ENCODE data around the gene SH3BP2.

Gene SH3BP2

DNA sequence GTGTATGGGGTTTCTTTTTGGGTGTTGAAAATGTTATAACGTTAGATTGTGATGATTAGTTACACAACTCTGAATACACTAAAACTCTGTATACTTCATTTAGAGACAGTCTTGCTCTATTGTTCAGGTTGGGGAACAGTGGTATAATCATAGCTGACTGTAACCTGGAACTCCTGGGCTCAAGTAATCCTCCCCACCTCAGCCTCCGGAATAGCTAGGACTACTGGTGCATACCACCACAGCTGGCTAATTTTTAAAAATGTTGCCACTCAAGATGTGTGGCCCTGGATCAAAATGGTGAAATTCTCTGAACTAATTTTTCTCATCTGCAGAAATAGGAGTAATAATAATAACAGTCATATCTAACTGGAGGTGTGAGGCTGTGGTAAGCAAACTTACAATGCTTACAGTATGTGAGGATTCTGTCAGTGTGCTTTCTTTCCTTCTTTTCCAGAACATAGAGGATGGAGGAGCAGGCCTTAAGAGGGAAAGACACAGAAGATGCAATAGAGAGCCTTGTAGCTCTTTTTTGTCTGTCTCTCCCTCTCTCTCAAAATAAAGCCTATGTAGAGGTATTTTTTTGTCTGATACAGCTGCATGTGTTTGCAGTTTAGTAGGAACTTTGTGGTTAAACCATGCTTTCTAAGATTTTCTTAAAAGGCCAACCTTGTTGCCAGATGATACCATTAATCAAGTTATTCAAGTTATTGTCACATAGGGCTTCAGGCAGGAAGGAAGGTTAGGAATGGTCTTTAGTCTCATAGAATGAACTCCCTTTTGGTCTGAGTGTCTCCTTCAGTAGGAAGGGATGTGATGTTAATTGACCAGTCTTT is 58.3 kb downstream of the SH3BP2 start:
- DNase-seq (ENCODE audit: low read depth in 2 of 3, low spot score in 1 of 3), result no peak

- no peak for DNase-seq (ENCODE audit: low read depth in 2 of 3, low spot score in 1 of 3)
Measured at GRCh38 chr4:2852481-2852921, 59.6 kb downstream of the SH3BP2 start.

DNA sequence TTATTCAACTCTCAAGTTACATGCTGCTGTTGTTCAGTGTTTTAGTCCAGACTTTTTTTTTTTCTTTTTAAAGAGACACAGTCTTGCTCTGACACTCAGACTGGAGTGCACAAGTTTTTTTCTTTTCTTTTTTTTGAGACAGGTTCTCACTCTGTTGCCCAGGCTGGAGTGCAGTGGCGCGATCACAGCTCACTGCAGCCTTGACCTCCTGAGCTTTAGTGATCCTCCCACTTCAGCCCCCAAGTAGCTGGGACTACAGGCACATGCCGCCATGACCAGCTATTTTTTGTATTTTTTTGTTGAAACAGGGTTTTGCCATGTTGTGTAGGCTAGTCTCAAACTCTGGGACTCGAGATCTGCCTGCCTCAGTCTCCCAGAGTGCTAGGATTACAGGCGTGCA is 62.7 kb downstream of the SH3BP2 start:
- no peak for DNase-seq (ENCODE audit: low read depth in 2 of 3, low spot score in 1 of 3)

DNA sequence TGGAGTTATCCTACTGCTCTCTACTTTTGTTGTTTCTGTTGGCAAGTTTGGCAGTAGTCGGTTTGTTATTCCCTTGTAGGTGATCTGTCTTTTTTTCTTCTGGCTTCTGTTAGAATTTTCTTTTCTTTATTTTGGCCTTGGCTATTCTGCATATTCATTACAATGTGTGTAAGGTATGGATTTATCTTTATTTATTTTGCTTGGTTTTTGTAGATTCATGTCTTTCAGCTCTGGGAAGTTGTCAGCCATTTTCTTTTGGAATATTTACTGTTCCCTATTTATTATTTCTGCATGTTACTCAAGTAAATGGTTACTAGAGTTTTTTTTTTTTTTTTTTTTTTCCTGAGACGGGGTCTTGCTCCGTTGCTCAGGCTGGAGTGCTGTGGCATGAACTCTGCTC is 63.4 kb downstream of the SH3BP2 start:
- no peak for DNase-seq (ENCODE audit: low read depth in 2 of 3, low spot score in 1 of 3)

GRCh38 chr4:2857349-2857927 is 64.6 kb downstream of the SH3BP2 start:
- no peak for DNase-seq (ENCODE audit: low read depth in 2 of 3, low spot score in 1 of 3)

DNA sequence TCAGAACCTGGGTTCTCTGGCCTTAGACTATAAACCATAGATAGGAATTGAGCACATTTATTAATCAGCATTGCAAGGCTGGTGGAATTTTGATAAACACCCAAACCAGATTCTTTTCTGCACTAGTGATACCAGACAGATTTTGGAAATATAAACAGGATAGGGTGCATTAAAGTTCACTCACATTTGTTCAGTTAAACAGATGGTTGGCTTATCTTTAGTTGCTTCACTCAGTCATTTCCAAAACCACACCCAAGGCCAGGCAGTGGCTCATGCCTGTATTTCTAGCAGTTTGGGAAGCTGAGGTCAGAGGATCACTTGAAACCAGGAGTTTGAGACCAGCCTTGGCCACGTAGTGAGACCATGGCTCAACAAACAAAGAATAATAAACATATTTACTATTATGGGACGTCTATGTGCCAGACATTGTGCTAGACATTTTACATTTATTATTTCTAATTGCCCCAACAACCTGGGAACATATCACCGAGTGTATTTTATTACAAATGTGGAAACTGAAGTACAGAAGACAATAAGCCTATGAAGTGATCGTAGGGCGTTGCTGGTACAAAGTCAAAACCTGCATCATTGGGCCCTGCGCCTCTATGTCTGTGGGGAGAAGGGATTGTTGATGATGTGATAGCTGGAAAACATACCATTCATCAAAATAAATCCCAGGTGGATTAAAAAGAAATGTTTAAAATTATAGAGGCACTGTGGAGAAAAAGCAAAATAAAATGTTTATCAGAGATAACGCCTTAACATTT is 65.7 kb downstream of the SH3BP2 start:
- no peak for DNase-seq (ENCODE audit: low read depth in 2 of 3, low spot score in 1 of 3)

GRCh38 chr4:2859514-2859913 is 66.6 kb downstream of the SH3BP2 start:
- no peak for DNase-seq (ENCODE audit: low read depth in 2 of 3, low spot score in 1 of 3)

GRCh38 chr4:2860391-2861348 is 67.8 kb downstream of the SH3BP2 start:
- no peak for DNase-seq (ENCODE audit: low read depth in 2 of 3, low spot score in 1 of 3)

DNA sequence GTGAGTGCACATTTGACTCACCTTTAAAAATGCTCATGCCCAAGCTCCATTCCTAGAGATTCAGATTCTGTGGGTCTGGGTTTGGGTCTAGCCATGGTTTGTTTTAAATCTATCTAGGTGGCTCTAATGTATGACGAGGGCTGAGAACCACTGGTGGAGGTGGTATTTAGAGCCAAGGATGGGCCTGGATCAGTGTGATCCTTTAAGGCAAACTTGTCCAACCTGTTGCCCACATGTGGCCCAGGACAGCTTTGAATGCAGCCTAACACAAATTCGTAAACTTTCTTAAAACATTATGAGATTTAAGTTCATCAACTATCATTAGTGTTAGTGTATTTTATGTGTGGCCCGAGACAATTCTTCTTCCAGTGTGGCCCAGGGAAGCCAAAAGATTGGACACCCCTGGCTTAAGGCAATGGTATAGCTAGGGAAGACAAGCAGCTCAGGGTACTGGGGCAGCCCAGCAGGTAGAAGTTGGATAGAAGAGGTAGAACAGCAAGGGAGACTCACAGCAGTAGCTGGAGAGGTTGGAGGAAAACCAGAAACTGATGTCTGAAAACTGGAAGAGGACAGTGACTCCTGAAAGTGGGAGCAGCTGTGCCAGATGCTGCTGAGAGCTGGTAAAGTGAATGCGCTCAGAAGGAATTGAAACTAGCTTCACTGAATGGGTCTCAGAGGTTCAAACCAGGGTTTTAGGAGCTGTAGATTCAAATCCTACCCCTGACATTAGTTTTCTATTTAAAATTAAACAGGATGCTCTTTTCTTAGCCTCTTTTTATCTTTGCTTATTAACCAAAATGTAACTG is 68.9 kb downstream of the SH3BP2 start:
- DNase-seq (ENCODE audit: low read depth in 2 of 3, low spot score in 1 of 3), result no peak

- no peak for DNase-seq (ENCODE audit: low read depth in 2 of 3, low spot score in 1 of 3)
Measured at GRCh38 chr4:2862528-2862927, 69.6 kb downstream of the SH3BP2 start.

DNA sequence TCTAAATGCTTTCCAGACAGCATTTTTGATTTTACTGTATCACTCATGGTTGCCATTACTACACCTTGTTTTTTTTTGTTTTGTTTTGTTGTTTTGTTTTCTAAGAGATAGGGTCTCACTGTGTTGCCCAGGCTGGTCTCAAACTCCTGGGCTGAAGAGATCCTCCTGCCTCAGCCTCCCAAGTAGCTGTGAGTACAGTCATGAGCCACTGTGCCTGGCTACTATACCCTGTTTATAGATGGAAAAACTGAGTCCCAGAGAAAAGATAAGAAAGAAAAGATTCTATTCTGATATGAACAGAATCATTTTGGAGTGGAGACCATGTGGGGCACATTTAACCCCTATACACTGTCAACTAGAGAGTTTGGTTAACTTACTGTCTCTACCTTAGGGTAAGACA is 70.8 kb downstream of the SH3BP2 start:
- DNase-seq (ENCODE audit: low read depth in 2 of 3, low spot score in 1 of 3), result no peak

- no peak for DNase-seq (ENCODE audit: low read depth in 2 of 3, low spot score in 1 of 3)
Measured at GRCh38 chr4:2865196-2865780, 72.4 kb downstream of the SH3BP2 start.

DNA sequence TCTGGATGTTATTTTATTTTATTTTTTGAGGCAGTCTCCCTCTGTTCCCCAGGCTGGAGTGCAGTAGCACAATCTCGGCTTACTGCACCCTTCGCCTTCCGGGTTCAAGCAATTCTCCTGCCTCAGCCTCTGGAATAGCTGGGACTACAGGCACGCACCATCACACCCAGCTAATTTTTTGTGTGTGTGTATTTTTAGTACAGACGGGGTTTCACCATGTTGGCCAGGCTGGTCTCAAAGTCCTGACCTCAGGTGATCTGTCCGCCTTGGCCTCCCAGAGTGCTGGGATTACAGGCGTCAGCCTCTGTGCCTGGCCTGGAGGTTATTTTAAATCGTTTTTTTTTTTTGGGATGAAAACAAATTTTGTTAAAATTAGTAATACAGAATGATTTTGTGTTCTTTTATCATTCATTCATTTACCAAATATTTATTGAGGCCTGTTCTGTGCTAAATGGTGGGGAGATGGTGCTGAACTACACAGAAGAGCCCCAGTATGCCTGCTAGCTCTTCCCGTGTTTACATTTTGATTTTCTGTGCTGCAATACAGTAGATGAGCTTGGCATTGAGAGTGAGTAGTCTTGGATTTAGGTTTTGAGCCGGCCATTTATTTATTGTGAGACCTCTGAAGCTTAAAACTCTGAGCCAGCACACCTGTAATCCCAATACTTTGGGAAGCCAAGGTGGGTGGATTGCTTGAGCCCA is 73.4 kb downstream of the SH3BP2 start:
- DNase-seq (ENCODE audit: low read depth in 2 of 3, low spot score in 1 of 3), result no peak

DNA sequence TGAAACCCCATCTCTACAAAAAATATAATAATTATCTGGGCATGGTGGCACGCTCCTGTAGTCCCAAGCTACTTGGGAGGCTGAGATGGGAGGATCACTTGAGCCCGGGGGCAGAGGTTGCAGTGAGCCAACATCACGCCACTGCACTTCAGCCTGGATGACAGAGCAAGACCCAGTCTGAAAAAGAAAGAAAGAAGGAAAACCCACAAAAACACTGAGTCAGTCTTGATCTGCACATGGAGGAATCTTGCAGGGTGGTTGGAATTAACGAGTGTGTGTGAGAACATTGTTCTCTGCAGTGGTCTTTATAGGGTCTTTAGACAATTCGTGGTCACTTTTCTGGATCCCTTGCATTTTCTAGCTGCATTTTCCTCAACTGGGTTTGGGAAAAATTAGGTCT is 74.0 kb downstream of the SH3BP2 start:
- DNase-seq (ENCODE audit: low read depth in 2 of 3, low spot score in 1 of 3), result no peak

DNA sequence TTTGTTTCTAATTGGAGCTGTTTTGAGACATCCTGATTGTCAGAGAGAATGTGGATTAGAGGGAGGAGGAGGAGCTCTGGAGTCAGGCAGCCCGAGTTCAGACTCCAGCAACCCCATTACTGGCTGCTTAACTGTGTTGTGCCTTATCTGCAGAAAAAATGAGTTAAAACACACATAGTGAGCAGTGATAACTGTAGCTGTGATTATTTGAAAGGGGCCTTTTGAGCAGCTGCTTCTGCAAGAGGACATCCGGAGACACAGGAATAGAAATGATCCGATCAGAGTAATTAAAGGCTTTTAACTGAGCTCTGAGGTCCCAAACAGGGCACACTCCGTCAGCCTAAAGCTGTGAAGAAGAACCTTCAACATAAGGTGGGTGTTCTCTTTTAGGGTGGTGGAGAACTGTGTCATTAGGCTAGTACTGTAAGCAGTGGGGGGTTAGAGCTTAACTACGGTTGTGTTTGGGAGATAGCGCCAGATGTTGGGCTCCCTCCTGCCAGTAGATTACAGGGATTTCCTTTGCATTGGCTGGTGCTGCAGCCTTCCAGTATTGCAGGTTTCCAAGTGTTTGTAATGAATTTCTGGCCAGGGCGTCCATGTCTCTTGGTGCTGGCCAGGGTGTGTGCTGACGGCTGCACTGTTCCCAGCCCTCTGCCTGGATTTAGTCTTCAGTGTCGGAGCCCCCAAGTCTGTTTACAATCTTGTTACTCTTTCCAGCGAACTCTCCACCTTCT is 75.0 kb downstream of the SH3BP2 start:
- DNase-seq (ENCODE audit: low read depth in 2 of 3, low spot score in 1 of 3), result no peak

GRCh38 chr4:2868877-2869487 is 76.1 kb downstream of the SH3BP2 start:
- DNase-seq (ENCODE audit: low read depth in 2 of 3, low spot score in 1 of 3), result no peak

GRCh38 chr4:2869659-2870058 is 76.8 kb downstream of the SH3BP2 start:
- no peak for DNase-seq (ENCODE audit: low read depth in 2 of 3, low spot score in 1 of 3)

GRCh38 chr4:2870082-2870481 is 77.2 kb downstream of the SH3BP2 start:
- DNase-seq (ENCODE audit: low read depth in 2 of 3, low spot score in 1 of 3), result no peak

Data from stimulated activated CD4-positive, alpha-beta T cell treated with anti-CD3 and anti-CD28 coated beads, Interleukin-12 subunit alpha, Interleukin-12 subunit beta, amount 100 ng/mL, for 48 hours (primary cell).